Activated CD8-positive, alpha-beta T cell treated with anti-CD3 and anti-CD28 coated beads for 36 hours (primary cell): ENCODE measurements around the gene EPHA10. TPM values are rescaled to one million over a fixed set of nuclear protein-coding genes. Genes with fewer than 3 reads are reported as not detected.

ENCODE experiments used
- ATAC-seq: fragments of 200-7000 bp; cut with Tn5 transposase; one replicate; pipeline ENCODE4 v1.10.0; 2021; ENCODE audit warnings: mild to moderate bottlenecking, moderate library complexity
- CTCF ChIA-PET: fragments of 350-600 bp; sonication (Branson Sonifier 250); formaldehyde crosslinking; loops from one replicate; lab custom pipeline; 2021; ENCODE audit warnings: antibody characterized with exemption; lab: Charles Lee
- POLR2A ChIA-PET: fragments of 350-600 bp; sonication (Branson Sonifier 250); formaldehyde crosslinking; loops from one replicate; lab custom pipeline; 2021; ENCODE audit warnings: antibody characterized with exemption; lab: Charles Lee
- DNase-seq: peaks from one replicate; pipeline ENCODE4 v3.0.0-alpha.2; 2020
- H3K27ac Mint-ChIP-seq: one replicate; pipeline ENCODE4 v1.8.0; 2021; ENCODE audit warnings: mild to moderate bottlenecking, mixed read lengths
- H3K27me3 Mint-ChIP-seq: one replicate; pipeline ENCODE4 v1.8.0; 2021; ENCODE audit warnings: mixed read lengths
- H3K36me3 Mint-ChIP-seq: one replicate; pipeline ENCODE4 v1.8.0; 2021; ENCODE audit warnings: low read depth, mixed read lengths
- H3K4me1 Mint-ChIP-seq: one replicate; pipeline ENCODE4 v1.8.0; 2021; ENCODE audit warnings: low read depth, mixed read lengths
- H3K4me3 Mint-ChIP-seq: one replicate; pipeline ENCODE4 v1.8.0; 2021; ENCODE audit warnings: mild to moderate bottlenecking, moderate library complexity, mixed read lengths
- H3K9me3 Mint-ChIP-seq: one replicate; pipeline ENCODE4 v1.8.0; 2021; ENCODE audit warnings: mixed read lengths
- intact Hi-C: fragments of 100-400 bp; cut with micrococcal nuclease; formaldehyde crosslinking; loops from one replicate; pipeline ENCODE4 v1.10.0; 2022
- total RNA-seq, 2 experiments: library from RNA; stranded (reverse); gene quantifications; one replicate each; pipeline ENCODE4 v1.2.3, GENCODE V29; 2021
- TF ChIP-seq, protein P1 (sequence below): fragments of 200-600 bp; IDR thresholded peaks from one replicate; pipeline ENCODE4 v1.8.0; 2022; ENCODE audit warnings: antibody characterized with exemption, mild to moderate bottlenecking

The EPHA10 gene
- total RNA-seq, 2 experiments from 2014 or later = not detected

DNA sequence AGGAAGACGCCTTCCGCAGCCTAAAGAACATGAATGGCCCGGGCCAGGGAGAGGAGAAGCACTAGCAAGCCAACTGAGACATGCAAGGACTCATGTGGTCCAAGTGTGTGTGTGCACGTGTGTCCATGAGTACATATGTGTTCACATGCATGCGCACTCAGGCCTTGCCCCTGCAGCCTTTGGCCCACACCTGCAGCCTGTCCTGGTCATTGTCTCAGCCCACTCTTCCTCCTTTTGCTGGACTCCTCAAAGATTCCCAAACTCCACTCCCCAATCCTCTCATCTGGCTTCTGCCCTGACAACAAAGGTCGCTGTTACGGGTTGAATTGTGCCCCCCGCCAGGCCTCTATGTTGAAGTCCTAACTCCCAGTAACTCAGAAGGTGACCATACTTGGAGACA, 50.7 kb downstream of the EPHA10 start:
- DNase-seq = no peak
- POLR2A ChIA-PET = no interaction called here
- CTCF ChIA-PET = no interaction called here
- intact Hi-C loops = no loop called here
- Mint-ChIP-seq H3K4me3 (no peak overlapping the region), H3K27ac (no peak overlapping the region), H3K4me1 (no peaks in the 10 kb centered on the region), H3K9me3 (no peaks in the 10 kb centered on the region), H3K36me3 (peaks cover 13% of the 10 kb centered on the region), H3K27me3 (no peaks in the 10 kb centered on the region)
- TF ChIP-seq, protein P1, sequence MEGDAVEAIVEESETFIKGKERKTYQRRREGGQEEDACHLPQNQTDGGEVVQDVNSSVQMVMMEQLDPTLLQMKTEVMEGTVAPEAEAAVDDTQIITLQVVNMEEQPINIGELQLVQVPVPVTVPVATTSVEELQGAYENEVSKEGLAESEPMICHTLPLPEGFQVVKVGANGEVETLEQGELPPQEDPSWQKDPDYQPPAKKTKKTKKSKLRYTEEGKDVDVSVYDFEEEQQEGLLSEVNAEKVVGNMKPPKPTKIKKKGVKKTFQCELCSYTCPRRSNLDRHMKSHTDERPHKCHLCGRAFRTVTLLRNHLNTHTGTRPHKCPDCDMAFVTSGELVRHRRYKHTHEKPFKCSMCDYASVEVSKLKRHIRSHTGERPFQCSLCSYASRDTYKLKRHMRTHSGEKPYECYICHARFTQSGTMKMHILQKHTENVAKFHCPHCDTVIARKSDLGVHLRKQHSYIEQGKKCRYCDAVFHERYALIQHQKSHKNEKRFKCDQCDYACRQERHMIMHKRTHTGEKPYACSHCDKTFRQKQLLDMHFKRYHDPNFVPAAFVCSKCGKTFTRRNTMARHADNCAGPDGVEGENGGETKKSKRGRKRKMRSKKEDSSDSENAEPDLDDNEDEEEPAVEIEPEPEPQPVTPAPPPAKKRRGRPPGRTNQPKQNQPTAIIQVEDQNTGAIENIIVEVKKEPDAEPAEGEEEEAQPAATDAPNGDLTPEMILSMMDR = no peak
- no peak for ATAC-seq

DNA sequence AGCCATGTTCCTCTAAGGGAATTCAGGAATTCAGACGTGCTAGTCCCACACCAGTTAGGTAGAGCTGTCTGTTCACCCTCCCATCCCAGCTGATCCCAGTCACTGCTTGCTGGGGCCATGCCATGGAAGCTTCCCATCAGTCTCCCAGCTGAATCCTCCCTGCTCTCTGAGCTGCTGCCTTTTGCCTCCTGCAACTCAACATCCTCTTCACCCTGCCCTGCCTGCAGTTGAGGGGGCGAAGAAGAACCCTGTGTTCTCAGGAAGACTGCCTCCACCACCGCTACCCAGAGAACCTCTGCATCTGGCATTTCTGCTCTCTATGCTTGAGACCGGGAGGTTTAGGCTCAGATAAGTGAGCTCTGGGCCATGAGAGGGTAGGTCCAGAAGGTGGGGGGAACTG, 56.4 kb downstream of the EPHA10 start:
- no peaks in the 10 kb centered on the region for H3K4me1 Mint-ChIP-seq
- ChIA-PET POLR2A (interaction anchor here (1.9 kb wide), 1 partner anchor 13 kb away, joined by 4 read pairs; no protein-coding TSS in a partner anchor), CTCF (interaction anchor here (0.5 kb wide), 1 partner anchor 167 kb away, joined by 3 read pairs; no protein-coding TSS in a partner anchor)
- peaks cover 54% of the 10 kb centered on the region for H3K36me3 Mint-ChIP-seq
- H3K27ac Mint-ChIP-seq = no peak overlapping the region
- no peaks in the 10 kb centered on the region for H3K27me3 Mint-ChIP-seq
- intact Hi-C loops = no loop called here
- no peaks in the 10 kb centered on the region for H3K9me3 Mint-ChIP-seq
- no peak overlapping the region for H3K4me3 Mint-ChIP-seq
- ATAC-seq (no peak), DNase-seq (no peak)
- TF ChIP-seq, protein P1 = no peak

DNA sequence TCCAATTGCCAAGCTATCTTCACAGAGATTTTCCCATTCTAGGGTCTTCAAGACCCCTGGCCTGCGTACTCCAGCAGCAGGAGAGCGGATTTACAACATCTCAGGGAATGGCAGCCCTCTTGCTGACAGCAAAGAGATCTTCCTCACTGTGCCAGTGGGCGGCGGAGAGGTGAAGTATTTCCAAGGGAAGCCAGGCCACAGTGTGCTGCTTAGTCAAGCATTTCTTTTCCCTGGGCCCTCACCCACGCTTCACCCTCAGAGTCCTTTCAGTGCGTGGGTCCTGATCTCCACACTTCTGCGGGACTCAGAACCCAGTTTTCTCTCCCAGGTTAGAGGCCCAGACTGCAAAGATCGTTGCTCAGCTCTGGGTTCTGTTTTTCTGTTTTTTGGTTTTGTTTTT, 59.5 kb downstream of the EPHA10 start:
- TF ChIP-seq, protein P1 = no peak
- intact Hi-C loops = no loop called here
- ATAC-seq = no peak
- no peaks in the 10 kb centered on the region for H3K9me3 Mint-ChIP-seq
- H3K27me3 Mint-ChIP-seq = no peaks in the 10 kb centered on the region
- peaks cover 72% of the 10 kb centered on the region for H3K36me3 Mint-ChIP-seq
- CTCF ChIA-PET = interaction anchor here (1.0 kb wide), 1 partner anchor 24 kb away, joined by 3 read pairs; no protein-coding TSS in a partner anchor
- POLR2A ChIA-PET = interaction anchor here (0.7 kb wide), 1 partner anchor 166 kb away, joined by 4 read pairs; no protein-coding TSS in a partner anchor
- no peaks in the 10 kb centered on the region for H3K4me1 Mint-ChIP-seq
- no peak overlapping the region for H3K4me3 Mint-ChIP-seq
- H3K27ac Mint-ChIP-seq = no peak overlapping the region
- no peak for DNase-seq

DNA sequence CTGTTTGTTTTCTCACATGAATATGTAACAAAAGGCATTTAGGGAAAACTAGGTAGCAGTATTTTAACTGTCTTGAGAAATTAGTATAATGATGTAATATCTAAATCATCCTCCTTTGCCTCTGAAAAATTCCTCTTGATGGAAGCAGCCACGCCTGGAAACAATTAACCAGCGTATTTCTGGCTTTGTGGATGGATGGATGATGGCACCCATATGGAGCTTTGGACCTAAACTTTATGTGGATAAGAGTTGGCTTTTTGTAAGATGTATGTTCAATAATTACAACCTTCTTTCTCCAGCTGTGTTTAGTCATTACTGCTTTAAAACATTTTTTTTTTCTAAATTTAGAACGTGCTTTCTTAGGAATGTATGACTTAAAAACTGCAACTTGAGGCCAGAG, 60.0 kb downstream of the EPHA10 start:
- H3K4me1 Mint-ChIP-seq = no peaks in the 10 kb centered on the region
- H3K27ac Mint-ChIP-seq = no peak overlapping the region
- intact Hi-C loops = no loop called here
- ChIA-PET CTCF (interaction anchor here (1.0 kb wide), 1 partner anchor 23 kb away, joined by 3 read pairs; no protein-coding TSS in a partner anchor), POLR2A (interaction anchor here (0.7 kb wide), 1 partner anchor 166 kb away, joined by 4 read pairs; no protein-coding TSS in a partner anchor)
- H3K36me3 Mint-ChIP-seq = peaks cover 72% of the 10 kb centered on the region
- H3K4me3 Mint-ChIP-seq = no peak overlapping the region
- H3K9me3 Mint-ChIP-seq = no peaks in the 10 kb centered on the region
- DNase-seq (no peak), ATAC-seq (no peak)
- H3K27me3 Mint-ChIP-seq = no peaks in the 10 kb centered on the region
- TF ChIP-seq, protein P1 = no peak

DNA sequence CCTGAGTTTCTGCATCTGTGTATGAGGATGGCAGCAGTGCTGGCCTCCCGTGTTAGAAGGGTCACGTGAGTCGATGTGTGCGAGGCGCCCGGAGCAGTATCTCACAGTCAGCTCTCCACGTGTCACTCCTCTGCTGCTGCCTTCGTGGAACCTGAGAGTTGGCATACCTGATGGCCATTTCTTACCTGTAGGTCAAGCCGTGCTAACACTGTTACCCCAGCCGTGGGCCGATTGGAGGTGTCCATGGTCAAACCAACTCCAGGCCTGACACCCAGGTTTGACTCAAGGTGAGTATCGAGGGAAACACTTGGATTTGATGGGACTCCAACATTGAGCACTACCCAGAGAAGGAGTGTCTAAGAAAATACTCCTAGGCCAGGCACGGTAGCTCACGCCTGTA, 61.9 kb downstream of the EPHA10 start:
- no peak for ATAC-seq
- no peak for DNase-seq
- ChIA-PET POLR2A (interaction anchor here (1.5 to 1.8 kb wide), 2 partner anchors 9 to 27 kb away, joined by 4 read pairs; no protein-coding TSS in a partner anchor), CTCF (no interaction called here)
- peaks cover 67% of the 10 kb centered on the region for H3K36me3 Mint-ChIP-seq
- no peaks in the 10 kb centered on the region for H3K9me3 Mint-ChIP-seq
- intact Hi-C loops = no loop called here
- TF ChIP-seq, protein P1 = no peak
- H3K4me1 Mint-ChIP-seq = peaks cover 8% of the 10 kb centered on the region
- H3K27ac Mint-ChIP-seq = no peak overlapping the region
- H3K4me3 Mint-ChIP-seq = no peak overlapping the region
- H3K27me3 Mint-ChIP-seq = no peaks in the 10 kb centered on the region
